Mucosa of descending colon (tissue), 3 donors: ENCODE results near the gene TP53I11. TPM values are rescaled to one million over a fixed set of nuclear protein-coding genes. Genes with fewer than 3 reads are reported as not detected.

Experiments used
- ATAC-seq: fragments of 200-7000 bp; cut with Tn5 transposase; one replicate; pipeline ENCODE4 v1.9.1; 2020; ENCODE audit warnings: mild to moderate bottlenecking, moderate library complexity
- DNase-seq, 3 donors: peaks; one replicate each; pipeline ENCODE4 v3.0.0-alpha.2; 2020
- H3K36me3 ChIP-seq: fragments of 200-600 bp; one replicate; pipeline ENCODE4 v1.8.0; 2021; ENCODE audit warnings: low read depth, mild to moderate bottlenecking
- H3K4me1 ChIP-seq: fragments of 200-600 bp; one replicate; pipeline ENCODE4 v1.8.0; 2021; ENCODE audit warnings: low read depth, mild to moderate bottlenecking
- H3K4me3 ChIP-seq: fragments of 200-600 bp; one replicate; pipeline ENCODE4 v1.8.0; 2021; ENCODE audit warnings: mild to moderate bottlenecking
- H3K9me3 ChIP-seq: fragments of 200-600 bp; one replicate; pipeline ENCODE4 v1.8.0; 2021; ENCODE audit warnings: mild to moderate bottlenecking
- intact Hi-C, 2 donors: fragments of 100-400 bp; cut with DNase I in 1 of 2; cut with micrococcal nuclease in 1 of 2; formaldehyde crosslinking; loops; one replicate each; pipeline versions ENCODE4 v1.11.0 to v1.11.1; 2022; cut with DNase I, micrococcal nuclease
- total RNA-seq, 3 donors: library from RNA; stranded (reverse); fragmentation: NEBNext Ultra II Directional in 2 of 3; extraction: Animal tissue kit (Norgen Biotek cat#: 25700) in 2 of 3; gene quantifications; one replicate each; pipeline versions ENCODE4 v1.2.1 to v1.2.4, GENCODE V29; 2021 to 2023
- TF ChIP-seq, protein P1 (sequence below): fragments of 200-600 bp; IDR thresholded peaks from one replicate; pipeline ENCODE4 v1.8.0; 2022; ENCODE audit warnings: antibody characterized with exemption, mild to moderate bottlenecking
- donor health status: DM: no; HTN: no; CAD: no; lungs with moderate emphysema.
- donor health status: DM: no; HTN: no; CAD: no.
- donor health status: DM: no; HTN: yes; CAD: no.

Gene TP53I11
- total RNA-seq, 3 donors from 2014 or later, result 48.4 to 95.9 (median 91.9) TPM

DNA sequence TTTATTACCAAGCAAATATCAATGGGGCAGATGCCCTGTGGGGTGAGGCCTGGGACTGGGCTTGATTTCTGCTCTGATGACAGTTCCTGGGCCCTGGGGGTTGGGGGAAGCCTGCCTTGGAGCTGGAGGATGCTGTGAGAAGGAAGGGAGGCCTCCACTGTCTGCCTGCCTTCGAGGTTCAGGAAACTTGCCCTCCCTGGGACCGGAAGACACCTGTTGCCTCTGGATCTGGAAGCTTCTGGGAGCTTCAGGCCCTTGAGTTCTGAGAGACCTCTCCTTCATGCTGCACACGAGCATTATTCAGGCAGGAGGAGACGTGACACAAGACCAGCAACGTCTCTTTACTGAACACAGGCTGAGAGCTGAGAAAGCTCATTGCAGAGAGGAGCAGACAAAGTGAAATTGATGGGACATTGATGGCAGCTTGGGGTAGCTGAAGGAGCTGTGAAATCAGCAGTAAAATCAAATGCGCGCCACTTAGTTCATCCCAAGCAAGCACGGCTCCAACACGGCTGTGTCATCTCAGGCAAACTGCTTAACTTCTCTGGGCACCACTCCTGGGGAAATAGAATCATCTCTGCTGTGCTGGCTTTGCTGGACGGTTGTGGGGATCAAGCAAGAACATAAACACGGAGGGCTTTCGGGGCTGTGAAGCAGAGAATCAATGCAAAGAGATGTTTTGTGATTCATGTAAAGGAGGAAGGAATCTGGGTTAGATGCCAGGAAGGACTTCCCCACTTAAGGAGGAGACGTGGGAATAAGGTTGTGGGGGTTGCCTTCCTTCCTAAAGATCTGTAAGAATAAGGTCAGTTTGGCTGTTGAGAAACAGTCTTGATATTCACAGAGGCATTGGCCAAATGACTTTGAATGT is 64.5 kb downstream of the TP53I11 start:
- H3K9me3 ChIP-seq, result no peaks in the 10 kb centered on the region
- TF ChIP-seq, protein P1, sequence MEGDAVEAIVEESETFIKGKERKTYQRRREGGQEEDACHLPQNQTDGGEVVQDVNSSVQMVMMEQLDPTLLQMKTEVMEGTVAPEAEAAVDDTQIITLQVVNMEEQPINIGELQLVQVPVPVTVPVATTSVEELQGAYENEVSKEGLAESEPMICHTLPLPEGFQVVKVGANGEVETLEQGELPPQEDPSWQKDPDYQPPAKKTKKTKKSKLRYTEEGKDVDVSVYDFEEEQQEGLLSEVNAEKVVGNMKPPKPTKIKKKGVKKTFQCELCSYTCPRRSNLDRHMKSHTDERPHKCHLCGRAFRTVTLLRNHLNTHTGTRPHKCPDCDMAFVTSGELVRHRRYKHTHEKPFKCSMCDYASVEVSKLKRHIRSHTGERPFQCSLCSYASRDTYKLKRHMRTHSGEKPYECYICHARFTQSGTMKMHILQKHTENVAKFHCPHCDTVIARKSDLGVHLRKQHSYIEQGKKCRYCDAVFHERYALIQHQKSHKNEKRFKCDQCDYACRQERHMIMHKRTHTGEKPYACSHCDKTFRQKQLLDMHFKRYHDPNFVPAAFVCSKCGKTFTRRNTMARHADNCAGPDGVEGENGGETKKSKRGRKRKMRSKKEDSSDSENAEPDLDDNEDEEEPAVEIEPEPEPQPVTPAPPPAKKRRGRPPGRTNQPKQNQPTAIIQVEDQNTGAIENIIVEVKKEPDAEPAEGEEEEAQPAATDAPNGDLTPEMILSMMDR, result no peak
- no peak for ATAC-seq
- intact Hi-C loops, result no loop called here
- DNase-seq, result no peak
- no peaks in the 10 kb centered on the region for H3K4me1 ChIP-seq
- H3K36me3 ChIP-seq, result no peaks in the 10 kb centered on the region
- no peak overlapping the region for H3K4me3 ChIP-seq

GRCh38 chr11:44885065-44885810 is 65.4 kb downstream of the TP53I11 start:
- TF ChIP-seq, protein P1, result no peak
- DNase-seq, result no peak
- ATAC-seq, result no peak
- Histone ChIP-seq H3K36me3 (no peaks in the 10 kb centered on the region), H3K4me3 (no peak overlapping the region), H3K4me1 (no peaks in the 10 kb centered on the region), H3K9me3 (no peaks in the 10 kb centered on the region)
- intact Hi-C loops, result no loop called here

DNA sequence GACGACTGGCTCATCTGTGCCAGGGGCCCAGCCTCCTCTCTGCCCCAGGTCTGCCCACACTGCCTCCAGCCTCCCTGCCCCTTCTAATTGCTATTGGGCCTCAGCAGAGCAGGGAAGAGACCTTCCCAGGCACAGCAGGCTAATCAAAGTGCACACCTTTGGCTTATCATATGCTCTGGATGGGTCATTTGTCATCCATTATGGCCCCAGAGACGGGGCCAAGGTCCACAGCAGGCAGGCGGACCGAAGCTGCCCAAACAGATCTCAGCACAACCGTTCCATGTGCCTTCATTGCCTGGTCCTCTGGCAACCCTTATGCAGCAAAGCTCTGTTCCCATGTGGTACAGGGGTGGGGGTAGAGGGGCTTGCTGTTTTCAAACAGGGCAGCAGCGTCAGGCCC is 66.6 kb downstream of the TP53I11 start:
- Histone ChIP-seq H3K4me3 (no peak overlapping the region), H3K9me3 (no peaks in the 10 kb centered on the region), H3K4me1 (no peaks in the 10 kb centered on the region), H3K36me3 (no peaks in the 10 kb centered on the region)
- DNase-seq (no peak), ATAC-seq (peak; percentile 66)
- intact Hi-C loops, result no loop called here
- TF ChIP-seq, protein P1, result no peak

- Histone ChIP-seq H3K36me3 (no peaks in the 10 kb centered on the region), H3K9me3 (no peaks in the 10 kb centered on the region), H3K4me3 (no peak overlapping the region), H3K4me1 (no peaks in the 10 kb centered on the region)
- TF ChIP-seq, protein P1, result no peak
- peak in 1 of 3 donors; percentile 10 for DNase-seq
- intact Hi-C loops, result no loop called here
- ATAC-seq, result peak; percentile 75
These were observed 67.4 kb downstream of the TP53I11 start for GRCh38 chr11:44883277-44883676.

Other genes starting within 250 kb of the TP53I11 start
- gene TSPAN18, start 223.9 kb downstream of the TP53I11 start, total RNA-seq, result 10 to 100 TPM in 1 of 3 donors, 1 to 10 TPM in 2; 3.6 to 63.2 (median 8.5) TPM
- gene PRDM11, start 195.8 kb upstream of the TP53I11 start, total RNA-seq, result 10 to 100 TPM in 2 of 3 donors, 1 to 10 TPM in 1; 7.6 to 25.2 (median 11.3) TPM